HG03280 (cell line): ENCODE measurements around the gene MTRF1.

ENCODE experiments used
- ATAC-seq: cut with Tn5 transposase; IDR thresholded peaks from one replicate; pipeline ENCODE4 v1.9.1; 2021; ENCODE audit warnings: mild to moderate bottlenecking, moderate library complexity; ENCODE audit not compliant: unreplicated experiment

Gene MTRF1, protein sequence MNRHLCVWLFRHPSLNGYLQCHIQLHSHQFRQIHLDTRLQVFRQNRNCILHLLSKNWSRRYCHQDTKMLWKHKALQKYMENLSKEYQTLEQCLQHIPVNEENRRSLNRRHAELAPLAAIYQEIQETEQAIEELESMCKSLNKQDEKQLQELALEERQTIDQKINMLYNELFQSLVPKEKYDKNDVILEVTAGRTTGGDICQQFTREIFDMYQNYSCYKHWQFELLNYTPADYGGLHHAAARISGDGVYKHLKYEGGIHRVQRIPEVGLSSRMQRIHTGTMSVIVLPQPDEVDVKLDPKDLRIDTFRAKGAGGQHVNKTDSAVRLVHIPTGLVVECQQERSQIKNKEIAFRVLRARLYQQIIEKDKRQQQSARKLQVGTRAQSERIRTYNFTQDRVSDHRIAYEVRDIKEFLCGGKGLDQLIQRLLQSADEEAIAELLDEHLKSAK

DNA sequence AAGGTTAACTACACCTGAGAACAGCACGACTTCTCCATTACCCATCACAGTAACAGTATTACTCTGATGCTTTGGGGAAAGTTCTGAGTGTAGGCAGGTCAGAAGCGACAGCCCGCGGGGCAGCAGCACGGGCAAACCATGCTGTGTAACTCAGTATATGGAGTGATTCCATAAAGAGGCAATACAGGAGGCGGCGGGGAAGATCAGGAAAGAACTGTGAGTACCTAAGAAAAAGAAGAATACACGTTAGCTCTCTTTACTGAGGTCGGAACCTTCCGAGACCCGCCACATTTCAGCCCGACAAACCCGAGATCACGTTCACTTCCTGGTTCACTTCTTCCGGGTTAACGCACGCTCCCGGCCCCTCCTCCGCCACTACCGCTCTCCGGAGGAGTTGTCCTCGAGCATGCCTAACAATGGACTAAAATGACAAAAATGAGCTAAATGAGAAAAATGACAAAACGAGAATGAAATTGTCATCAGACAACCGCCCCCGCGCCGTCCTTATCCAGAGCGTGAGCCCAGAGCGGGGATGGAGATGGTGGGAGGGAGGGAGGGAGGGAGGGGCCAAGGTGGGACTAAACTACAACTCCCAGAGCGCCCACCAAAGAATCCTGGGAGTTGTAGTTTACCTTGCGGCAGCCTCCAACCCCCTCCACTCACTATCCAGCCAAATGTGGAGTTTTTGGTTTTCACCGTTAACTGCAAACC, at the start of gene MTRF1:
MTRF1 (minus strand) TSS at position 316 of the 711 bp plus-strand sequence. CDS start 2,669 bp downstream, outside the sequence.
- ATAC-seq: peak; percentile 94

DNA sequence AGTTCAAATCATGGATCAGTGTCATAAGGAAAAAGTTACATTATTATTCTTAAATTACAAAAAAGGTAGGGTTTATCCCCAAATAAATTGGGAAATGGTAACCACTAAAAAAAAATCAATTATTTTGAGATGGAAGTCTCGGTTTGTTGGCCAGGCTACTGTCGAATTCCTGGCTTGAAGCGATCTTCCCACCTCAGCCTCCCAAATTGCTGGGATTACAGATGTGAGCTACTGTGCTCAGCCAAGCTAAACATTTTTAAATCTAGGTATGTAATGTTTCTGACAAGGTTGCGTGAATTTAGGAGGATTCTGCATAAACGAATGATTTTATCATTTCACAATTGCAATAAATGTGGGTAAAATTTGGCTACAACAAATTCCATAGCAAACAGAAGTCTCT, 49.7 kb upstream of the MTRF1 start:
- ATAC-seq: no peak

DNA sequence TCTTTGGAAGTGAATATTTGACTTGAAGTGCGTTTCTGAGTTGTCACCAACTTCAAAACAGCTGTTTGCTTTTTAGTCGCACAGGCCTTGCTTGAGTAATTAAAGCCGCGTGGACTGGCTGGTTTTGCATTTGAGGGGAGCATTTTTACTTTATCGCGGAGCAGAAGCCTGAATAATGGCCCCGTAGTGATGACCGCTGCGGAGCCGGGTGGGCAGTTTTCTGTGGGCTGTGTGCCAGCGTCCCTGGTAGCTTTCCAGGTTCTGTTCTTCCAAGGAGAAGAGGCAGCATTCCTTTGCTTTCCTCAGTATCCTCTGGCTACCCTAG, 48.8 kb upstream of the MTRF1 start:
- ATAC-seq: no peak

DNA sequence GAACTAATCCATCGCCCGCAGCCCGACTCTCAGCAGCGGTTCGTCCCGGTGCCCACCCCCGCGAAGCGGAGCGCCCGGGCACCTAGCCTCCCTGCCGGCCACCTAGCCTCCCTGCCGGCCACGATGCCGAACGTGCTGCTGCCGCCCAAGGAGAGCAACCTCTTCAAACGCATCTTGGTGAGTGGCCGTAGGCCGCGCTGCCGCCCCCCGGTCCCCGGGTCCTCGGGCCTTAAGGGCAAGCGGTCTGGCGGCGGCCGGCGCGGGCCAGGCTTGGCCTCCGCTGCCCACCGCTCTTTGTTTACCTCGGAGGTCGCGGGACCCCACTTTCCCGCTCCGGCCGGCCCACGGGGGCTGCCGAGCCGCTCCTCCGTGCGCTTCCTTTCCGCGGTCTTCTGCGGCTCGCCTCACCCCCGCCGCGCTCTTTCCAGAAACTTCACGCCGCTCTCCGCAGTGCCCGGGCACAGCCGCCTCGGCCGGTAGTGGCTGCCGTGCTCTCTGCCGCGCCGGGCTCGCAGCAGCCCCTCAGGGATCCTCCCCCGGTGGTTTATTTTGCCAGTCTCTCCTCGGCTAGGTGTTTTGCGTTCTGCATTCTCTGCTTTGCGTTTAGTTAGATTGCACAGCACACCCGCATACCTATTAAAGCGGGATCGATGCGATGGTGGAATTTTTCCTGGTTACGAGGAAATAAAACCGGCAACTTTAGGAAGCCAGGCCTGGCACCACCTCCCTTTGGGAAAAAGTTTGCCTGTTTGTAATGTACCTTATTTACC, 48.2 kb upstream of the MTRF1 start:
- ATAC-seq: peak; percentile 54

DNA sequence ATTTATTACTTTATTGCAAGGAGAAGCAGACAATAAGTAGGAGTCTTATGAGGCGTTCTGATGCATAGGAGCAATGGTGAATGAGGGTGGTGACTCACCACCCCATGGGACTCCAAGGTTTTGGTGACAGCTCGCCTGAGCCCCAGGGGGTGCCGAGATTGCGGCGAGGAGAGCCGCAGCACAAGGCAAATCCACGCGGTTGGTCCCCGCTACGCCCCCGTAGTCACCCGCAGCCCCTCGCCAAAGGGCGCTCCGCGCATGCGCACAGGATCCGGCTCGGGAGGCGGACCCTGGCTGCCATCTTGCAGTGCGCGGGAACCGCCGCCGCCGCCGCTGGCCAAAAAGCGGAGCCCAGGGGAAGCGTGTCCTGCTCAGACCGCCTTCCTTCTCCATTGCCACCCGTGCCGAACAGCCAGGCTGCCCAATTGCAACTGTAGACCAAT, 47.6 kb upstream of the MTRF1 start, which contains the start of gene NAA16:
NAA16 (plus strand) TSS at position 305 of the 443 bp plus-strand sequence. CDS start 262 bp downstream, outside the sequence.
- peak; percentile 72 for ATAC-seq

DNA sequence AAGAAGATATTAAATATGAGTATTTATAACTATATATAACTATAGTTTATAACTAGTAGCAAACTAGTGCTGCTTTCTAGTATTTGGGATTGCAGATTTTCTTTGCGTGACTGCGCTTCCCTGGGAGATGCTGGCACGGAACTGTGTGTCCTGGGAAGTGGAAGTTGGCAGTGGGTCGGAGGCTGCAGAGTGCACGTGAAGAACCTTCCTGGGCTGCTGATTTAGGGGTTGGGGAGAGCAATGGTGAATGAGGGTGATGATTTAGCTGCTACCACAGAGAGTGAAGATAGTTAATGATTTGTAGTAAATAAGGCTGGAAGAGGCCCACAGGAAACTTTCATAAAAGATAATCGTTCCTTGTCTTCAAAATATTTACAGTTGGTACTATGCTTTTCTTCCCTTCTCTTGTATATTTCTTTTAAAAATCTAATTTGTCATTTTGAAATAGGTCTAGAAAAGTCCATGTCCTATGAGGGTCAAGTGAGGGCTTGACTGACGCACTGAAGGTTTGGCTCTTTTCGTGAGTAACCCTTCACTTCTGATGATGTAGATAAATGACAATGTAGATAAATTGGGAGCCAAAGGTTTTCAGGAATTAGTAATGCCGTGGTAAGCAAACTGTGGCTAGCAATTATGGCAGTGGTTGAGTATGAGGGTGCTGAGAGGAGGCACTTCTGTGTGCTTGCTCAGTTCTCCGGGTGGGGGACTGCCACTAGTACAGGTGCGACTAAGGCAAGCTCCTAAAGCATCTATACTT, 44.7 kb upstream of the MTRF1 start:
- no peak for ATAC-seq

DNA sequence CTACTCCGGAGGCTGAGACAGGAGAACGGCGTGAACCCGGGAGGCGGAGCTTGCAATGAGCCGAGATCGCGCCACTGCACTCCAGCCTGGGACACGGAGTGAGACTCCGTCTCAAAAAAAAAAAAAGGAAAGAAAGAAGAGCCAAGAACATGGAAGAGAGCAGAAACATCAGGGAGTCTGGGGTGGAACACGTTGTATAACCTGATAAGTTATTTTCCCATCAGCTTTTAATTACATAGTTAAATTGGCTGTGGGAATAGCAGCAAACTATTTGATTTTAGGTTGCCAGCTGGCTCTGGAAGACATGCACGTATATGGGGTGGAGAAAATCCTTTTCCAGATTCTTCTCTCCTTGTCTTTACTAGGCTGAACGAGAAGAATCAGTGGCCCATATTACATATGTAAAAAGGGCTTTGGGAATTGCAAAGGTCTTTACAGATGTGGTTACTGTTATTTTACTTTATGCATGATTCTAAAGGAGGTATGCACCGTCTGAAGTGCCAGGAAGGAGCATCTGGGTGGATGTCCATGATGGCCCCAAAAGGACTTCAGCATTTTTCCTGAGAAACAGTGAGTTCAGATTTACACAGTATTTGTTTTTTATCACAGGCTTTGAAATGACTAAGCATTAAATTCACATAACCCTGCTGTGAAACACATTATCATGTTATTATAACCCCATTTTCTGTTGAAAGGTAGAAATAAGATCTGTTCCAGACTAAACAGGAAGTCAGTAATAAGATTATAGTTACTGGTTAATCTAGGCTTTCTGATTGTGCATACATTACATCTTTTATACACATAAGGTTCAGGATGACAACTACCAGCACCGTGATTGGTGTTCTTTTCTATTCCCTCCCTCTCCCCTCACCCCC, 43.1 kb upstream of the MTRF1 start:
- no peak for ATAC-seq

DNA sequence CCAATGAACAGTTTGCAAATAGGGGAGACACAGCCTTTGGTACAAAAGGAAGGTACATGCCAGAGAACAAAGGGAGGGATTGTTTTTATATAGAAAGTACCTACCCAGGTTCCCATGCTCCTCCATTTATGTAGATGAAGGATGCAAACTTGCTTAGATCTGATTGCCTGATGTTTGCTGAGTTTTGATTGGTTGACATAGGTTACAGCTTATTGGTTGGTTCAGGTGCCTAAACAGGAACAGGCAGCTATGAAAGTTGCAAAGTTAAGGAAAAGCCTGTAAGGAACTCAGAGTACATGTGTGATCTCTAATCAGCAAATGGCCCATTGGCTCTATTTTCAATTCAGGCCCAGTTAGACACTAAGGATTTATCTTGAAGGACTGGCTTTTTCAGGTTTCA, 41.2 kb upstream of the MTRF1 start:
- no peak for ATAC-seq

DNA sequence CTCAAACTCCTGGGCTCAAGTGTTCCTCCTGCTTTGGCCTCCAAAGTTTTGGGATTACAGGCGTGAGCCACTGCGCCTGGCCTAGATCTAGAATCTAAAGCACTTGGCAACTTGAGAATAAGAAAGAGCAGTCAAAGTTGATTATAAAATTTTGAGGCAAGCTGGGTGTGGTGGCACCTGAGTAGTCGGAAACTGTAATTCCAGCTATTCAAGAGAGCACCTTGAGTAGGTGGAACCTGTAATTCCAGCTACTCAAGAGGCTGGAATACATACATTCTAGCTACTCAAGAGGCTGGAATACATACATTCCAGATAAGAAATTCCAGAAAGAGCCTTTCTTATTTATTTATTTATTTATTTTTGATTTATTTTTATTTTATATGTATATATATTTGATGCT, 39.4 kb upstream of the MTRF1 start:
- ATAC-seq: no peak

DNA sequence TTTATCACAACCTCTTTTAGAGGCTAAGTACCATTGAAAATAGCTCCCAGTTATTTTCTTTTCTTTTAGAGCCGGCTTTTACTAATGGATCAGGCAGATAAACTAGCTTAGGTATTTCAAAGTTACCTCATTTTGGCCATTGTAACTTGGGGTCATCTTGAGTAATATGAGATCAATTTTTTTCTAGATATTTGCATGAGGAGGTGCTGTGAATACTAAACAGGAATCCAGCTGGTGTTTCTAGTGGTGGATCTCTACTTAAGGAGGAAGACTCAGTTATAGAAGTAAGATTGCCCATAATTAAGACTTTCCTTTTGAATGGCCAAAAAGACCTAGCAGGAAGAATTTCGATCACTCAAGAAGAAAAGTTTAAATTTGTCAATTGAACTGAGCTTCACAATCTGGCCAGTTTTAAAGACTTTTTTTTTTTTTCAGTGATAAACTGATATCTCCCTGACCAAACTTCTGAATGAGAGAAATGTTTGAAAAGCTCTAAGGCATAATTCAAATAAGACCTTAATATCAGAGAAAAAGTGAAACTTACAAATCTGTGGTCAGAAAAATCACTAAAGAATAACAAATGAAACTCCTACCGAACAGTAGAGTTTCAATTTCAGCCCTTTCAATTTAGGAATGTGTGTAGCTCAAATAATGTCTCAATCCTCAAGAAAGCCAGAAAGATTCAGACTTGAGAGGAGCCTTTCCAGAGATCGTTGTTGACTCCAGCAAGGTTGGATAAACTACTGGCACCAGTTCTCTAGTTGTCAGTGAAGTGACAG, 36.1 kb upstream of the MTRF1 start:
- ATAC-seq: no peak

DNA sequence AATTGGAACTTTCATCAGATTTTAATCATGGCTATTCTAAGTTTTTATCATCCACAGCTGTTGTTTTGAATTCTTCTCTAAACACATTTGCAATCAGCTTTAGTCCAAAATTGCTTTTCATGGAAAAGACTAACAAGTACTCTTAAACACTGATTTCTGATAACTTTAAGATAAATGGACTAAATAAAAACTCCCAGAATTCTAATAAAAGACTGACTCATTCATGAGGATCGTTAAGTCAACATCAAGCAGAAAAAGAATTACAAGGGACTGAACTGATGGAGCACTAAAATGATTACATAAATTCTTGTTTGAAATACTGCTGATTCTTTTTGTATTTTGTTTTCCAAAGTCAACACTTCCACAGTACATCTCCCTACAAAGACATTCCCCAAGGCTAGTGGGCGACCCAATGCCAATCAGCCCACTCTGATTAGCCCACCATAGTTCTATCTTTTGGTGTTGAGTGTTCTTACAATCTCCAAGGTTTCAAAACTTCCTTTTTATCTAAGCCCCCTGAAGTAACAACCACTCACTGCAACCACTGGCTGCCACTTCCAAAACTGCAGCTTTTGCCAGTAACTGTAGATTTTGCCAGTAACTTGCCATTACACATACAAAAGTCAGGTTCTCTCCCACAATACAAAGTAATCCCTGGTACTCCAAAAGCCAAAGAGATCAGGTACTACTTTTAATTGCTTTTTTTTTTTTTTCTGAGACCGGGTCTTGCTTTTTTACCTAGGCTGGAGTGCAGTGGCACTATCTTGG, 33.7 kb upstream of the MTRF1 start:
- ATAC-seq: no peak

DNA sequence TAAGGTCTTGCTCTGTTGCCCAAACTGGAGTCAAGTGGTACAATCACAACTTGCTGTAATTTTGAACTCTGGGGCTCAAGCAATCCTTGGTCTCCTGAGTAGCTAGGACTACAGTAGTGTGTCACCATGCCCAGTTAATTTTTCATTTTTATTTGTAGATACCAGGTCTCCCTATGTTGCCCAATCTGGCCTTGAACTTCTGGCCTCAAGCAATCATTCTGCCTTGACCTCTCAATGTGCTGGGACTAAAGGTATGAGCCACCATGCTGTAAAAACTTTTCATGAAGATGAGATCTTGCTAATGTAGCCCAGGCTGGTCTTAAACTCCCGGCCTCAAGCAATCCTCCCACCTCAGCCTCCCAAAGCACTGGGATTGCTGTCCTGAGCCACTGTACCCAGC, 32.6 kb upstream of the MTRF1 start:
- ATAC-seq: no peak

DNA sequence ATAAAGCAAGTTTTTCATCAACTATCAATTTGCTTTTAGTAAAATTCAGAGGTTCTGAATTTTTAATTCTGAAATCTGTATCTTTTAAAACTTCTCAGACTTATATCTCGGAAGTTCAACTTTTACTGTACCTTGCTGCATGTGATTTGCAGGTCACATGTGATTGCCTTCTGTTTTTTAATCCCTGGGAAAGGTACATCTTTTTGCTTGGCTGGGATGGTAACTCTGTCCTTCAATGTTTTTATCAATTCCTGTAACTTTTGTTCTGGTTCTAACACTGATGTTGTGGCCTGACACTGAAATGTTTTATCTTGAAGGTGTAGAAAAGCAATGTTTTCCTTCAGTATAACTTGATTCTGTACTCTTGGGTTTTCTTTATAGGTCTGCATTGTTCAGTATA, 31.5 kb upstream of the MTRF1 start:
- ATAC-seq: no peak

DNA sequence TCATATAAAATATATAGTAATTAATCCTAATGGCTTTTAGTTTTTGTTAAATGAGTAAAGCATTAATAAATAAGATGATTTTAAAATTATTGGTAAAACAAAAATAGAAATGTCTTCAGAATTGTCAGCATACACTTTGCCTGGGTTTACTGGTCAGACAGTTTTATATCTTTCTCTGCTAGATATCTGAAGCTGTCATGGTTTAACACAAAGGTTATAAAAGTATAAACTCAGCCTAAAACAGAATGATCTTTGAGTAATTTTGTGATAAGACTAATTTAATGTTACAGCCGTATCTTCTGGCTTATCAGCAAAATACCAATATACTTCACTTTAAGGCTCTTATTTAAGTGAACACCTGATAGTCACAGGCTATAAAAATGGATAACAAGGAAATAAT, 29.9 kb upstream of the MTRF1 start:
- no peak for ATAC-seq

DNA sequence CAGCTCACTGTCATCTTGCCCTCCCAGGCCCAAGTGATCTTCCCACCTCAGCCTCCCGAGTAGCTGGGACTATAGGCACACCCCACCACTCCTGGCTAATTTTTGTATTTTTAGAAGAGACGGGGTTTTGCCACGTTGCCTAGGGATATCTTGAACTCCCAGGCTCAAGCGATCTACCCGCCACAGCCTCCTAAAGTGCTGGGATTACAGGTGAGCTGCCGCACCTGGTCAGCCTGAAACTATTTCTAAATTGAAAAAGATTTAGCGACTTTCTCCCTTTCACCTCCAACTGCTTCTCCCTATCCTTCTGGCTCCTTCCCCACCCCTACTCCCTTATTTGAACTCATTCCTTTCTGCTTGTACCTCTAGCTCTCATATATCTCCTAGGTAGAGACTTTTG, 27.9 kb upstream of the MTRF1 start:
- ATAC-seq: no peak

DNA sequence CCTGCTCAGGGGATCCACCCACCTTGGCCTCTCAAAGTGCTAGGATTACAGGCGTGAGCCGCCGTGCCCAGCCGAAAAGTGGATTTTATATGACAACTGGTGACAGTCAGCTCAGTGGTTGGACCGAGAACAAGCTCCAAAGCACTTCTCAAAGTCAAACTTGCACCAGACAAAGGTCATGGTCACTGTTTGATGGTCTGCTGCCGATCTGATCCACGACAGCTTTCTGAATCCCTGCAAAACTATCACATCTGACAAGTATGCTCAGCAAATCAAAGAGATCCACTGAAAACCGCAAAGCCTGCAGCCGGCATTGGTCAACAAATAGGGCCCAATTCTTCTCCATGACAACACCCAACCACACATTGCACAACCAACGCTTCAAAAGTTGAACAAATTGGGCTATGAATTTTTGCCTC, 26.1 kb upstream of the MTRF1 start:
- ATAC-seq: no peak

DNA sequence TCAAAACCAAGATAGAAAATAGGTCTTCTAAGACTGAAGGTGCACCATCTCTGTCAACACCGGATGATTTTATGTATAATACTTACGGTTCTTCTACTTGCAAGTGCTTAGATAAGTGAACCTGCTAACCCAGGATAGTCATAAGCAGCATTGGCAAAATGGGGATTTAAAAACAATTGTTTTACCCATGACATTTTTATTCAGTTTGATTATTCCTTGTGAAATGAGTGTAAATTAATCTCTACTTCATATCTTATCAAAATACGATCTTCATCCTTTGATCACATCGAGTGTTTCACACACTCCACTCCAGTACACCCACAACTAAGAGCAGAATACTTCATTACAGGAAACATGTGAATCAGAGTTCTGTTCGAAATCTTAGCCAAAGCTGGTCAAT, 23.0 kb upstream of the MTRF1 start:
- ATAC-seq: no peak
